Peyer's patch (tissue), 4 donors: ENCODE data around the gene VPS45. TPM values are rescaled to one million over a fixed set of nuclear protein-coding genes. Genes with fewer than 3 reads are reported as not detected.
A peak's percentile ranks its signal among the peaks of the same experiment; 100 is the strongest.

Experiments
- DNase-seq, 3 donors: peaks; one replicate each; pipeline ENCODE4 v3.0.0-alpha.2; 2017 to 2019
- H3K27ac ChIP-seq, 4 donors: fragments of 200-600 bp; sonication (generic); one replicate each; pipeline ENCODE4 v1.5.1; 2016 to 2019
- H3K27me3 ChIP-seq, 2 donors: fragments of 200-600 bp; sonication (generic); one replicate each; pipeline ENCODE4 v1.5.1; 2019
- H3K36me3 ChIP-seq, 3 donors: fragments of 200-600 bp; sonication (generic); one replicate each; pipeline ENCODE4 v1.5.1; 2016 to 2019
- H3K4me1 ChIP-seq, 4 donors: fragments of 200-600 bp; sonication (generic); one replicate each; pipeline ENCODE4 v1.5.1; 2016 to 2019
- H3K4me3 ChIP-seq, 4 donors: fragments of 200-600 bp; sonication (generic); 1 replicate in 3 of 4; 2 replicates in 1 of 4; pipeline ENCODE4 v1.5.1; 2016 to 2019; ENCODE audit warnings: mild to moderate bottlenecking in 1 of 4
- H3K9me3 ChIP-seq, 4 donors: fragments of 200-600 bp; sonication (generic); one replicate each; pipeline ENCODE4 v1.5.1; 2016 to 2019; ENCODE audit warnings: mild to moderate bottlenecking in 1 of 4
- POLR2A ChIP-seq, 2 donors: fragments of 450-650 bp; IDR thresholded peaks; one replicate each; pipeline ENCODE4 v1.5.1; 2017; ENCODE audit warnings: antibody characterized with exemption in 2 of 2, mild to moderate bottlenecking in 2 of 2, moderate library complexity in 2 of 2
- total RNA-seq, 4 donors: library from RNA; depleted of rRNA; stranded (reverse); fragments of >200 nt; gene quantifications; one replicate each; pipeline ENCODE4 v1.1.0, GENCODE V29; 2016
- TF ChIP-seq, protein P1 (sequence below), 6 experiments: fragments of 450-650 bp in 4 of 6; fragments of 200-600 bp in 2 of 6; sonication (generic) in 1 of 6; IDR thresholded peaks; one replicate each; pipeline ENCODE4 v1.5.1; 2017 to 2019; ENCODE audit warnings: antibody characterized with exemption in 6 of 6, mild to moderate bottlenecking in 3 of 6, moderate library complexity in 1 of 6

The VPS45 gene
- total RNA-seq, 4 donors from 2014 or later: 36.1 to 70.1 (median 42.0) TPM

- Histone ChIP-seq H3K27ac (peak overlapping the region in 3 of 4 donors; percentile 83 to 93 (median 84)), H3K27me3 (no peaks in the 10 kb centered on the region), H3K4me1 (peaks cover 2 to 42% (median 16%) of the 10 kb centered on the region in 4 donors), H3K4me3 (no peak overlapping the region), H3K9me3 (no peaks in the 10 kb centered on the region), H3K36me3 (no peaks in the 10 kb centered on the region)
- peak in 2 of 3 donors; percentile 40 to 58 for DNase-seq
- TF ChIP-seq, protein P1, sequence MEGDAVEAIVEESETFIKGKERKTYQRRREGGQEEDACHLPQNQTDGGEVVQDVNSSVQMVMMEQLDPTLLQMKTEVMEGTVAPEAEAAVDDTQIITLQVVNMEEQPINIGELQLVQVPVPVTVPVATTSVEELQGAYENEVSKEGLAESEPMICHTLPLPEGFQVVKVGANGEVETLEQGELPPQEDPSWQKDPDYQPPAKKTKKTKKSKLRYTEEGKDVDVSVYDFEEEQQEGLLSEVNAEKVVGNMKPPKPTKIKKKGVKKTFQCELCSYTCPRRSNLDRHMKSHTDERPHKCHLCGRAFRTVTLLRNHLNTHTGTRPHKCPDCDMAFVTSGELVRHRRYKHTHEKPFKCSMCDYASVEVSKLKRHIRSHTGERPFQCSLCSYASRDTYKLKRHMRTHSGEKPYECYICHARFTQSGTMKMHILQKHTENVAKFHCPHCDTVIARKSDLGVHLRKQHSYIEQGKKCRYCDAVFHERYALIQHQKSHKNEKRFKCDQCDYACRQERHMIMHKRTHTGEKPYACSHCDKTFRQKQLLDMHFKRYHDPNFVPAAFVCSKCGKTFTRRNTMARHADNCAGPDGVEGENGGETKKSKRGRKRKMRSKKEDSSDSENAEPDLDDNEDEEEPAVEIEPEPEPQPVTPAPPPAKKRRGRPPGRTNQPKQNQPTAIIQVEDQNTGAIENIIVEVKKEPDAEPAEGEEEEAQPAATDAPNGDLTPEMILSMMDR (IDR thresholded peaks at IDR 0.05): no peak
- TF ChIP-seq POLR2A (IDR thresholded peaks at IDR 0.05): no peak
Measured at GRCh38 chr1:150164224-150164623, 96.6 kb downstream of the VPS45 start.

GRCh38 chr1:150164779-150165178 lies 97.2 kb downstream of the VPS45 start:
- Histone ChIP-seq H3K36me3 (no peaks in the 10 kb centered on the region), H3K27ac (peak overlapping the region in 3 of 4 donors; percentile 83 to 93 (median 84)), H3K9me3 (no peaks in the 10 kb centered on the region), H3K4me1 (peaks cover 2 to 42% (median 15%) of the 10 kb centered on the region in 4 donors), H3K27me3 (no peaks in the 10 kb centered on the region), H3K4me3 (no peak overlapping the region)
- TF ChIP-seq, protein P1 (IDR thresholded peaks at IDR 0.05): no peak
- TF ChIP-seq POLR2A (IDR thresholded peaks at IDR 0.05): no peak
- DNase-seq: peak in 1 of 3 donors; percentile 44

GRCh38 chr1:150165622-150166612 lies 98.3 kb downstream of the VPS45 start:
- Histone ChIP-seq H3K4me3 (no peak overlapping the region), H3K9me3 (no peaks in the 10 kb centered on the region), H3K27ac (peak overlapping the region; percentile 18 to 93 (median 53)), H3K4me1 (peaks cover 2 to 32% (median 14%) of the 10 kb centered on the region in 4 donors), H3K36me3 (no peaks in the 10 kb centered on the region), H3K27me3 (no peaks in the 10 kb centered on the region)
- peak in 2 of 3 donors; percentile 77 to 84 for DNase-seq
- TF ChIP-seq, protein P1 (IDR thresholded peaks at IDR 0.05): peak; percentile 54 to 70 (median 56)
- no peak for TF ChIP-seq POLR2A (IDR thresholded peaks at IDR 0.05)

- Histone ChIP-seq H3K9me3 (no peaks in the 10 kb centered on the region), H3K27ac (no peak overlapping the region), H3K27me3 (no peaks in the 10 kb centered on the region), H3K36me3 (no peaks in the 10 kb centered on the region), H3K4me1 (peaks cover 0 to 5% (median 1%) of the 10 kb centered on the region in 4 donors), H3K4me3 (no peak overlapping the region)
- TF ChIP-seq POLR2A (IDR thresholded peaks at IDR 0.05): no peak
- TF ChIP-seq, protein P1 (IDR thresholded peaks at IDR 0.05): peak; percentile 45 to 68 (median 65)
- DNase-seq: peak; percentile 72 to 87 (median 76)
Measured at GRCh38 chr1:150168960-150169601, 101.5 kb downstream of the VPS45 start.

- no peak for DNase-seq
- no peak overlapping the region for H3K27ac ChIP-seq
- H3K4me1 ChIP-seq: peaks cover 0 to 2% (median 0%) of the 10 kb centered on the region in 4 donors
- H3K36me3 ChIP-seq: no peaks in the 10 kb centered on the region
- H3K4me3 ChIP-seq: no peak overlapping the region
- H3K27me3 ChIP-seq: no peaks in the 10 kb centered on the region
- no peak for TF ChIP-seq POLR2A (IDR thresholded peaks at IDR 0.05)
- TF ChIP-seq, protein P1 (IDR thresholded peaks at IDR 0.05): no peak
- no peaks in the 10 kb centered on the region for H3K9me3 ChIP-seq
Measured at GRCh38 chr1:150171801-150172200, 104.2 kb downstream of the VPS45 start.
